ENCODE data around the gene SDE2. TPM values are rescaled to one million over a fixed set of nuclear protein-coding genes. Genes with fewer than 3 reads are reported as not detected.
"Not testable (repeated sequence)": the region's sequence is repeated elsewhere in the genome, so short reads cannot be mapped to it uniquely, and the experiment has no call there.

Gene SDE2
- total and polyA plus RNA-seq, 8 donors, result 4.0 to 40.2 (median 8.2) TPM

GRCh38 chr1:225973158-225973557 lies 26.0 kb downstream of the SDE2 start:
- Histone ChIP-seq H3K4me3 (no peak overlapping the region), H3K27me3 (no peaks in the 10 kb centered on the region), H3K27ac (no peak overlapping the region), H3K36me3 (peaks cover 0 to 14% (median 9%) of the 10 kb centered on the region in 4 donors), H3K4me1 (peaks cover 0 to 6% (median 2%) of the 10 kb centered on the region in 4 donors), H3K9me3 (no peaks in the 10 kb centered on the region)
- DNase-seq, result peak in 1 of 2 donors; percentile 66
- 29 to 56% (median 33%) methylated on average over 5 of the region's 5 CpGs for WGBS, 5 donors
- intact Hi-C loops (cut with DNase I; ENCODE audit: low total_unique reads), result no loop called here
- TF ChIP-seq EP300 (IDR thresholded peaks at IDR 0.05) (no peak), CTCF (IDR thresholded peaks at IDR 0.05) (no peak), POLR2A (IDR thresholded peaks at IDR 0.05) (no peak), POLR2AphosphoS5 (IDR thresholded peaks at IDR 0.05) (no peak)

GRCh38 chr1:225972344-225973152 lies 26.6 kb downstream of the SDE2 start:
- Histone ChIP-seq H3K27me3 (no peaks in the 10 kb centered on the region), H3K9me3 (no peaks in the 10 kb centered on the region), H3K27ac (no peak overlapping the region), H3K4me1 (peaks cover 0 to 6% (median 2%) of the 10 kb centered on the region in 4 donors), H3K36me3 (peaks cover 0 to 8% (median 4%) of the 10 kb centered on the region in 4 donors), H3K4me3 (no peak overlapping the region)
- WGBS, 5 donors, result 82 to 93% (median 88%) methylated on average over 13 to 15 of the region's 15 CpGs
- TF ChIP-seq POLR2AphosphoS5 (IDR thresholded peaks at IDR 0.05) (no peak), CTCF (IDR thresholded peaks at IDR 0.05) (no peak), EP300 (IDR thresholded peaks at IDR 0.05) (no peak), POLR2A (IDR thresholded peaks at IDR 0.05) (no peak)
- intact Hi-C loops (cut with DNase I; ENCODE audit: low total_unique reads), result no loop called here
- no peak for DNase-seq

DNA sequence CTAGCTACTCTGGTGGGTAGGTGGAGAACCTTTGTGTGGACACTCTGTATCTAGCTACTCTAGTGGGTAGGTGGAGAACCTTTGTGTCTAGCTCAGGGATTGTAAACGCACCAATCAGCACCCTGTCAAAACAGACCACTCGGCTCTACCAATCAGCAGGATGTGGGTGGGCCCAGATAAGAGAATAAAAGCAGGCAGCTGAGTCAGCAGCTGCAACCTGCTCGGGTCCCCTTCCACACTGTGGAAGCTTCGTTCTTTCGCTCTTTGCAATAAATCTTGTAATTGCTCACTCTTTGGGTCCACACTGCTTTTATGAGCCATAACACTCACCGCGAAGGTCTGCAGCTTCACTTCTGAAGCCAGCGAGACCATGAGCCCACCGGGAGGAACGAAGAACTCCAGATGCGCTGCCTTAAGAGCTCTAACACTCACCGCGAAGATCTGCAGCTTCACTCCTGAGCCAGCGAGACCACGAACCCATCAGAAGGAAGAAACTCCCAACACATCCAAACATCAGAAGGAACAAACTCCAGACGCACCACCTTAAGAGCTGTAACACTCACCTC lies 28.5 kb downstream of the SDE2 start:
- H3K27ac ChIP-seq; DNase-seq; H3K36me3 ChIP-seq; H3K27me3 ChIP-seq; H3K9me3 ChIP-seq; H3K4me3 ChIP-seq; H3K4me1 ChIP-seq; intact Hi-C loops (cut with DNase I; ENCODE audit: low total_unique reads): not testable (repeated sequence)
- WGBS, 5 donors, result 86 to 91% (median 89%) methylated on average over 15 to 16 of the region's 16 CpGs

DNA sequence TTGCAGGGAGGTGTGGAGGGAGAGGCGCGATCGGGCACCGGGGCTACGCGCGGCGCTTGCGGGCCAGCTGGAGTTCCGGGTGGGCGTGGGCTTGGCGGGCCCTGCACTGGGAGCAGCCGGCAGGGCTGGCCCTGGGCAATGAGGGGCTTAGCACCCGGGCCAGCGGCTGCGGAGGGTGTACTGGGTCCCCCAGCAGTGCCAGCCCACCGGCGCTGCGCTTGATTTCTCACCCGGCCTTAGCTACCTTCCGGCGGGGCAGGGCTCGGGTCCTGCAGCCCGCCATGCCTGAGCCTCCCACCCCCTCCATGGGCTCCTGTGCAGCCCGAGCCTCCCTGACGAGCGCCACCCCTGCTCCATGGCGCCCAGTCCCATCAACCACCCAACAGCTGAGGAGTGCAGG lies 29.4 kb downstream of the SDE2 start:
- H3K4me1 ChIP-seq; intact Hi-C loops (cut with DNase I; ENCODE audit: low total_unique reads); H3K9me3 ChIP-seq; H3K27me3 ChIP-seq; H3K36me3 ChIP-seq; H3K27ac ChIP-seq; DNase-seq; H3K4me3 ChIP-seq: not testable (repeated sequence)
- WGBS, 5 donors, result 94 to 100% (median 97%) methylated on average over 8 to 28 of the region's 28 CpGs

DNA sequence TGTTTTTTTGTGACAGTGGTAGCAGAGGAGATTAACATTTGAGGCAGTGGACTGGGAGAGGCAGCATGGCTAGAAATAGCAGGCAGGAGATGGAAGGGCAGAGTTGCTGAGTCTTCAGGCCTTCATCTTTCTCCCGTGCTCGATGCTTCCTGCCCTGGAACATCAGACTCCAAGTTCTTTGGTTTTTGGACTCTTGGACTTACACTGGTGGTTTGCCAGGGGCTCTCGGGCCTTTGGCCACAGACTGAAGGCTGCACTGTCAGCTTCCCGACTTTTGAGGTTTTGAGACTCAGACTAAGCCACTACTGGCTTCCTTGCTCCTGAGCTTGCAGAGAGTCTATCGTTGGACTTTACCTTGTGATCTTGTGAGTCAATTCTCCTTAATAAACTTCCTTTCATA lies 33.9 kb downstream of the SDE2 start:
- Histone ChIP-seq H3K4me1 (peaks cover 0 to 9% (median 3%) of the 10 kb centered on the region in 4 donors), H3K4me3 (no peak overlapping the region), H3K9me3 (no peaks in the 10 kb centered on the region), H3K36me3 (no peaks in the 10 kb centered on the region), H3K27me3 (peaks cover 0 to 3% (median 0%) of the 10 kb centered on the region in 3 donors), H3K27ac (no peak overlapping the region)
- intact Hi-C loops (cut with DNase I; ENCODE audit: low total_unique reads), result no loop called here
- TF ChIP-seq POLR2AphosphoS5 (IDR thresholded peaks at IDR 0.05), result no peak
- TF ChIP-seq CTCF (IDR thresholded peaks at IDR 0.05), result no peak
- no peak for TF ChIP-seq EP300 (IDR thresholded peaks at IDR 0.05)
- no peak for TF ChIP-seq POLR2A (IDR thresholded peaks at IDR 0.05)
- DNase-seq, result no peak
- 70 to 85% (median 76%) methylated on average over 5 of the region's 5 CpGs for WGBS, 5 donors
